Erythroblast (primary cell): Measurements from ENCODE around the gene GLS2.

Experiments used
- DNase-seq, 2 experiments: peaks; one replicate each; lab custom pipeline; 2025; lab: John Stamatoyannopoulos, UW
- GATA1 ChIP-seq: IDR thresholded peaks from 2 replicates; pipeline ENCODE4 v1.6.1; 2011; ENCODE audit warnings: low read depth, mild to moderate bottlenecking, control low read depth, low read length, moderate library complexity
- POLR2A ChIP-seq: IDR thresholded peaks from 2 replicates; pipeline ENCODE4 v1.6.1; 2011; ENCODE audit warnings: mild to moderate bottlenecking, low read length

GLS2 gene

GRCh38 chr12:56437430-56438176, 50.4 kb downstream of the GLS2 start:
- DNase-seq = peak; percentile 83 to 91
- no peak for TF ChIP-seq POLR2A
- TF ChIP-seq GATA1 = no peak

GRCh38 chr12:56434828-56435227, 53.1 kb downstream of the GLS2 start:
- no peak for TF ChIP-seq POLR2A
- TF ChIP-seq GATA1 = no peak
- DNase-seq = no peak

GRCh38 chr12:56431850-56432249, 56.1 kb downstream of the GLS2 start:
- TF ChIP-seq GATA1 = no peak
- no peak for TF ChIP-seq POLR2A
- DNase-seq = no peak

- DNase-seq = no peak
Measured at GRCh38 chr12:56431288-56431687, 56.7 kb downstream of the GLS2 start.

GRCh38 chr12:56425940-56426438, 62.0 kb downstream of the GLS2 start:
- no peak for DNase-seq

More at GRCh38 chr12:56431288-56431687, 56.7 kb downstream of the GLS2 start:
- no peak for TF ChIP-seq GATA1
- no peak for TF ChIP-seq POLR2A

GRCh38 chr12:56425193-56425592, 62.8 kb downstream of the GLS2 start:
- TF ChIP-seq GATA1 = no peak
- no peak for TF ChIP-seq POLR2A
- DNase-seq = no peak

More at GRCh38 chr12:56425940-56426438, 62.0 kb downstream of the GLS2 start:
- TF ChIP-seq GATA1 (no peak), POLR2A (no peak)
